GM21360 (cell line): ENCODE measurements around the gene LNPEP.

ENCODE experiments used
- ATAC-seq: cut with Tn5 transposase; IDR thresholded peaks from one replicate; pipeline ENCODE4 v1.9.1; 2021; ENCODE audit warnings: mild to moderate bottlenecking, moderate library complexity; ENCODE audit not compliant: unreplicated experiment

The LNPEP gene

GRCh38 chr5:96935559-96936430 lies at the start of gene LNPEP:
TSS of gene LNPEP (plus strand) at chr5:96936080. CDS start at chr5:96936156, 76 bp downstream.
- ATAC-seq, result peak; percentile 46

GRCh38 chr5:96893342-96893741 lies 42.5 kb upstream of the LNPEP start:
- no peak for ATAC-seq

- peak; percentile 66 for ATAC-seq
Measured at GRCh38 chr5:96896276-96896675, 39.6 kb upstream of the LNPEP start.

- peak; percentile 90 for ATAC-seq
Measured at GRCh38 chr5:96896806-96897205, 39.1 kb upstream of the LNPEP start.

GRCh38 chr5:96901384-96901783 lies 34.5 kb upstream of the LNPEP start:
- ATAC-seq, result no peak

- ATAC-seq, result no peak
Measured at GRCh38 chr5:96901841-96902240, 34.0 kb upstream of the LNPEP start.

- no peak for ATAC-seq
Measured at GRCh38 chr5:96902876-96903275, 33.0 kb upstream of the LNPEP start.

- no peak for ATAC-seq
Measured at GRCh38 chr5:96903300-96903699, 32.6 kb upstream of the LNPEP start.

GRCh38 chr5:96904054-96904931 lies 31.6 kb upstream of the LNPEP start:
- ATAC-seq, result no peak

GRCh38 chr5:96905864-96906263 lies 30.0 kb upstream of the LNPEP start:
- no peak for ATAC-seq

GRCh38 chr5:96909003-96909402 lies 26.9 kb upstream of the LNPEP start:
- no peak for ATAC-seq

- ATAC-seq, result no peak
Measured at GRCh38 chr5:96909435-96909834, 26.4 kb upstream of the LNPEP start.

GRCh38 chr5:96911139-96911538 lies 24.7 kb upstream of the LNPEP start:
- ATAC-seq, result no peak

GRCh38 chr5:96913233-96913632 lies 22.6 kb upstream of the LNPEP start:
- no peak for ATAC-seq

GRCh38 chr5:96919754-96920197 lies 16.1 kb upstream of the LNPEP start:
- ATAC-seq, result peak; percentile 71

GRCh38 chr5:96920744-96921355 lies 15.0 kb upstream of the LNPEP start:
- ATAC-seq, result no peak

GRCh38 chr5:96922499-96923244 lies 13.2 kb upstream of the LNPEP start:
- ATAC-seq, result no peak

GRCh38 chr5:96924016-96924443 lies 11.8 kb upstream of the LNPEP start:
- ATAC-seq, result no peak

GRCh38 chr5:96926276-96926675 lies 9.6 kb upstream of the LNPEP start:
- ATAC-seq, result no peak

- no peak for ATAC-seq
Measured at GRCh38 chr5:96927008-96927407, 8.9 kb upstream of the LNPEP start.
